HG03575 (cell line): ENCODE data around the gene IL20RA.

ENCODE experiments used
- ATAC-seq: cut with Tn5 transposase; IDR thresholded peaks from one replicate; pipeline ENCODE4 v1.9.1; 2021; ENCODE audit not compliant: unreplicated experiment, insufficient number of reproducible peaks, low FRiP score; ENCODE audit errors: extremely low read depth

IL20RA gene

DNA sequence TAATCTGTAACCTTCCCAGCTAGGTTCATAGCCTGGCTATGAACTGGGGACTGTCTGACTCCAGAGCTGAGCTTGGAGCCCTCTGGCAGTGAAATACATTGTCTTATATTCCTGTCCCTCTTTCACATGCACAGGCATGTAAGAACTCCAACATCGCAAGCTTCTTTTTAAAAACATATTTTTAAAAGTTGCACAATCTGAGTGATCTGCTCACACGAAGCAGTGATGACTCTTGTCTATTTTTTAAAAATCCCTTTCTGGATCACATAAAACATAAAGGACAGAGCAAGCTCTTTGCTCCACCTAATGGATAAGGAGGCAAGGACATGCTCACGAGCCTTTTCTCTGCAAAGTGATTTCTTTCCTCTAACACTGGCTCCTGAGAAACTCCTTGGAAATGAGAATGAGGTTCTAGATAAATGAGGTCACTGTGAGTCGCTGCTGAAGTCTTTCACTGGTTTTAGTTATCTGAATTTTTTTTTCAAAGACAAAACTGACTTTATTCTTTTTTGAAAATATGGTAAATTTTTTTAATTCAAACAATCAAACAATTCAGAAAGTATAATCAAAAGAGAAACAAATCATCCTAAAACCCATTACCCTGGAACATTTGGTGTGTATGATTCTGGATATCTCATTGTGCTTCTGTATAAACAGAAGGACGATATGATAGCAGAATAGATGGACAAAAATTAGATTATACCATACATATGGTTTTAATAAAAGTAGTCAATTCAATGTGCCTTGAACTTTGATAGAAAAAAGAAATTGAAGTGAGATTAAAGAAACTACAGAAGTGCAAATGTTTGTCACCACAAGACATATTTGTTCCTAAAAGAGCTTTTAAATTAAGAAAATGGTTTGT lies 30.8 kb downstream of the IL20RA start:
- ATAC-seq = no peak

DNA sequence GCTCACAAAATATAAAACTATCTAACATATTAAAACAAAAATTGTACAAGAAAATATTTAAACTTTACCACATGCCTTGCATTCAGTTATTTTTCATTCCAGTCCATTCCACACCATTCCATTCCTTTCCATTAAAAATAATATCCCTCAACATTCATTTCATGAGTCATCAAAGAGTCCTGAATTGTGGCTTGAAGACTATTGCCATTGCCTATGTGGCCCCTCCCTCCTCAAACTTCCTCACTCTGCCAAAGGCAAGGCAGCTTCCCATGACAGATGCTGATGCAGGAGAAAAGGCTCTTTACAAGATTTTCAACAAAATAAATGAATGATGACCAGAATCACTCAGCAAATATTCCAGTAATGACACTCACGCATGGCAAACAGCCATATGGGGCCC lies 31.7 kb downstream of the IL20RA start:
- ATAC-seq = no peak

DNA sequence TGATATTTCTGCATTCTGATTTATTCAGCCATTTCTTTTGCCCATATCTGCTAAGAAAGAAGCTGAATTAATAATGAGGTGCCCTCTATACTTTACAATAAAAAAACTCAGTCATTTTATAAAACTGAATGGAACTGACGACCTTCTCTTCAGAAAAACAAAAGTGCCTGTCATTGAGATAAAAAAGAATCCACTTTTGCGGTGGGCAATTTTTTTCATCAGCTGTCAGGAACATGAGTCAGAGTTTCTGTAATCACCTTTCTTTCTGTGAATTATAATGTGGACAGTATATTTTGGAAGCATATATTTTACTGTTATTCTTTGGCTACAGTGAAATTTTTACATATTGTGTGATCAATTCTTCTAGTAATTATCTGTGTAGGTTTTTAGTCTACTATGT lies 33.4 kb downstream of the IL20RA start:
- ATAC-seq = no peak

DNA sequence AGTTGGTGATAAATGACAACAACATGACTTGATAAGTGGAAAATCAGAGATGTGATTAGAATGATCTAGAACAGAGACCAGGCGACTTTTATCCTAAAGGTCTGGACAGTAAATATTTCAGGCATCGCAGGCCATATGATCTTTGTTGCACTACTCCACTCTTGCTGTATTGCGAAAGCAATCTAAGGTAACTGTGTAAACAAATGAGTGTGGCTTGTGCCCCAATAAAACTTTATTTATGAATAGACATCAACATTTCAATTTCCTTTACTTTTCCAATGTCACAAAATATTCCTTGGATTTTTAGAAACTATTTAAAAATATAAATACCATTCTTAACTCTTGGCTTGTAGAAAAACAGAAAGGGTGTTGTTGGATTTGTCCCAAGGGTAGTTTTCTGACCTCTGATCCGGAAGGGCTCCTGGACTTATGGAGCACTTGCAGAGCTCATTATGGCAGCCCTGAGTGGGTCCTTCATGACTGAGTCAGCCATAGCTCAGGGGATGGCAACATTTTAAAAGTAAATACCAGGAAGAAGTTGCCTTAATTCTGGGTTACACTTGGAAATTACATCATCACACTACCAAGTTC lies 34.5 kb downstream of the IL20RA start:
- ATAC-seq = no peak

DNA sequence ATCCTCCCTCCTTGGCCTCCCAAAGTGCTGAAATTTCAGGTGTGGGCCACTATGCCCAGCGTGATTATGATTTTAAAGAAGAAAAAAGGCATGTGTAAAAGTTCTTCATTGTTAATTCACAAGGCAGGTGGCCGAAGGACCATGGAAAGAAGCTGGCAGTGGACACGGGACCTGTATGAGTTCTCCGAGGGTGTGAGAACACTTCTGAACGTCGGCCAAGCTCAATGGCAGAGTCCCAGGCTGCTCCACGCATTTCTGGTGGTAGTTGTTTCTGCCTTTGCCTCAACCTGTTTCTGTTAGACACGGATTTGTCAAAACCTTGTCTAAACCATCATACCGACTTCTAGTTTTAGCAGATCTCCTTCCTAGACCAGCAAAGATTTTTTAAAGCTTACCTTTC lies 36.6 kb downstream of the IL20RA start:
- ATAC-seq = no peak

DNA sequence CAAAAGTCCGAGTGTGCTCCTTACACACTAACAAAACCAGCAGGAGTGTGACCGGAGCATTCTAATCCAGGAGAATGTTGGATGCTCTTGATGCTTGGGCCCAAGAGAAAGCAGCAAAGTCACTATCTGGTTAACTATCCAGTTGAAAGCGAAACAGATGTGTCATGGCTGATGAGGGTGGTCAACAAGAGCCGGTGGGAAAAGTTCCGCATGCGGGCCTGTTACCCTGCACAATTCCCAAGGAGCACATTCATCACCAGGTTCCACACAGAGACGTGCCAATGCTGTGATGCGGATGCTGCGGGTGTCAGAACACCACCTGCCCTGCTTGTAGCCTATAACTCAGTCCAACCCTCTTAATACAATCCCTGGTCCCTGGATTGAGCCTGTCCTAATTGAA lies 38.7 kb downstream of the IL20RA start:
- no peak for ATAC-seq

DNA sequence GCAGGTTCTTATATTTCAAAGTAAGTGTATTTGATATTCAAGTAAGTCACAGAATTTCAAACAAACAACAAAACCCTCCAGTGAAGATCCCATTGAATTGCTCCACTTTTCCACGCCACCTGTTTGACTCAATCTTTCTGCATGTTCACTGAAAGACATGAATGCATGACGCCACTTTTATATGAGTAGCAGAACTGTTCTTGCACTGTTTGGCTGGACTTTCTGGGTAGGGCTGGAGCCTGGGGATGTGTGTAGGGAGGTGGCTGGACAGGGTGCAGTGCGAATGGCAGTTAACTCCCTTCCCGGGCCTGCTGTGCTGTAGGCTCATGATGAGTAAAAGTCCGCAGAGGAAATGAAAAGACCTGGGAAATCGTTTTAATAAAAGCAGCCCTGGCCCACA lies 39.7 kb downstream of the IL20RA start:
- no peak for ATAC-seq

DNA sequence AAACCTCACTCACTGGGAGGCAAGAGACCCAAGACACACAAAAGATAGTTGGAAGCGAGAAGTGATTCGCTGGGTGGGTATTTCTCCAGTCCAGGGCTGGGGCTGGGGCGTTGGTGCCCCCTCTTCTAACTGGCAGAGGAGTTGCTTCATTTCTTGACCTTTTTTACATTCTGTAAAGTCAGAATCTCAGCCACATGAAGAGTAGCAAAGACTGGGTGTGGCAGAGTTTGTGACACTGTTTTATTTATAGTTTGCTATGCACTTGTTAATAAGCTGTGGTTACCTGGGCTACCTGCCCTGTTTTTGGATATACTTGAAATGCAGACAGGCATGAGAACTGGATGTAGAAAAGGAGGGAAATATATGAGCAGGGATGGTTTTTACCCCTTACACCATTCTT lies 42.3 kb downstream of the IL20RA start:
- ATAC-seq = no peak

DNA sequence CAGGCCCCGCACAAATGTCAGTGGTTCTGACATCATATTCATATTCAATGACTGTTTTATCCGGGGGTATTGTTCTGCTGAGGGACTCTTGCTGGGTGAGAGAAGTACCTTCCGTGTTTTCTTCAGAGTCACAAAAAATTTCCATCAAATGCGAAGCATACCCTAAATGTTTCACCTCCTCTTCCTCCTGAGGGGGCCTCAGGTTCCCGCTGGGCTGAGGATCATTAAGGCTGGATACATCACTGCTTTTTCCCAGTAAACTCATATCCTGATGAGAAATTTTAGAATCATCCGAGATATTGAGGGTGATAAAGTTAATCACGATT lies 42.8 kb downstream of the IL20RA start:
- ATAC-seq = no peak

DNA sequence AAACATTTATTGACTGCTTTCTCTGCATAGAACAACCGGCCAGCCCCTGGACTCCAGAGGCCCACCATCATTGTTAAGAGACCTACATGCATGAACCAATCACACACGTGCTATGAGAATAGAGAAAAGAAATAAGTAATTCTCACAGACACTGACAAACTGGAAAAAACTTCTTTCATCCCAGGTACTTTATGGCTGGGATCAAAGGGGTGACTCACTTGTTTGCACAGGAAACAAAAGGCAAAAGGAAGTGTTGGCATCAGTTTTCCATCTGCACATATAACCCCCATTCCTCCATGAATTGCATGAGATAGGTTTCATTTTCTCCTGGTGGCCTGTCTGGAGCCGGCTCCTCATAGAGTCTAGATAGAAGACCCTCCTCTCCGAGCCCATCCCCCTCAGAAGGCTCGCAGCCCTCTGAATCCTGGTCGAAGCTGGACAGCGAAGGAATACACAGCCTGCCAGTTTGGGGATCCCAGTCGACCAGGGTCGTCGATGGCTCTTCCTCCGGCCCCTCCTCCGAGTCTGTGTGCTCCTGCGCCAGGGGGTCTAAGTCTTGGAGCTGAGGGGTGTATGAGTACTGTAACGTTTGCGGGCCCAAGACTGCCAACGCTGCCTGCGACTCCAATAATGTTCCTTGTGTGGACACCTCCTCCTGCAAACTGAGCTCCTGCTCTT lies 43.3 kb downstream of the IL20RA start:
- ATAC-seq = no peak

DNA sequence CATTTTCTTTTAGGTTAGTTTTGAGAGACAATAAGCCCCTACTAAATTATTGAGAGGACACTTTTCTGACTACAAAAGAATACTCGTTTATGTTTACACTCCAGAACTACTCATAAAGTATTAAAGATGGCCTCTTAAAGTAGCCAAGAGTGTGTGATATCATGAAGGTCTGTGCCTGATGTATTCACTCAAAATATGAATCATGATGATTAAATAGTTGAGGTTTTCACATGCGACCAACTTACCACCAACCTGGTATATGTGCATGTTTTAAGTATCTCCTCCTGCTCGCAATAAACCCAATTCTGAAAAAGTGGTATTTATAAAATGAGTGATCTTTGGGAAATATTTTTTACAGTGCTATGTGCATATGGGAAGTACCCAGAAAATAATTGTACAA lies 43.9 kb downstream of the IL20RA start:
- ATAC-seq = no peak

DNA sequence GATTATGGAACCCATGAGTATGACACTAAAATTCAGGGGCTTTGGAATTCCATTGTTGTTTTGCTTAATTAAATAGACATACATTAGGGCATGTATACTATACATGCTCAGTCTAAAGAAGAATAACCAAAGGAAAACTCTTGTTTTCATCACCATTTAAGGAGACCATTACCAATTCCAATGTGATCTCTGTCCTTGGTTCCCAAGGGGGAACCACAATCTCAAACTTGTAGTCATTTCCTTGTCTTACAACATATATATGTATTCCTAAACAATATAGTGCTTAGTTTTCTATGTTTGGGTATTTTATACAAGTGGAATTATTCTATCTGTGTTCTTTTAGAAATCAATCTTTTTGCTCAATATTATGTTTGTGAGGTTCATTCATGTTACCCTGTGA lies 49.2 kb downstream of the IL20RA start:
- no peak for ATAC-seq

DNA sequence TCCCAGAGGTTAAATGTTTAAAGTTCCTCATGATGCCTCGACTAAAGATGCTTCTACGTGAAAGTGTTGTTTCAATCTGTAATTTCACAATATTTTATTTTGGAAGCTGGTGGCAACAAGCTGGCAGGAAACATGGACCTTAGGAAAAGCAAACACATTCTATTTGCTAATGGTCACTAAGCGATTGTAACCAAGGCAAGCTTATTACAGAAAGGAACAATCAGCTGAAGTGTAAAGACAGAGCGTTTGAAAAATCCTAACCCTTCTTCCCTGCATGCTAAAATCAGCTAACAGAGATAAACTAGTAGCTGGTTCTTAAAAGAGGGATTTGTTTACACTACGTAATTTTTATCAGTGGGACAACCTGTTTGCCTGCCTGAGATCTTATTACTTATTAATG lies 50.0 kb downstream of the IL20RA start:
- no peak for ATAC-seq

DNA sequence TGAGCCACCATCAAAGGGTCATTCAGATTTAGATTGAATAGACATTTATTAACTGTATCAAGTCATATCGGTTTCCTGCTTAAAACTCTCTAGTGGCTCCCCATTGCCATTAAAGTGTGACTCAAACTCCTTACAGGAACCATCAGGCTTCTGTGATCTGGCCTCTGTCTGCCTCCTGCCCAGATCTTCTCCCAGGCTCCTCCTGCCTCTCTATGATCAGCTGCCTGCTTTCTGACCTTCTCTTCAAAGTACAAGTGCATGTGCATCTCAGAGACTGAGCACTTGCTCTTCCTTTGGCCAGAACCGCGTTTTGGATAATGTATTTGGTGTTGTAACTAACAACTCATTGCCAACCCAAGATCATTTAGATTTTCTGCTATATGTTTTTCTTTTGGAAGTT lies 52.7 kb downstream of the IL20RA start:
- no peak for ATAC-seq

DNA sequence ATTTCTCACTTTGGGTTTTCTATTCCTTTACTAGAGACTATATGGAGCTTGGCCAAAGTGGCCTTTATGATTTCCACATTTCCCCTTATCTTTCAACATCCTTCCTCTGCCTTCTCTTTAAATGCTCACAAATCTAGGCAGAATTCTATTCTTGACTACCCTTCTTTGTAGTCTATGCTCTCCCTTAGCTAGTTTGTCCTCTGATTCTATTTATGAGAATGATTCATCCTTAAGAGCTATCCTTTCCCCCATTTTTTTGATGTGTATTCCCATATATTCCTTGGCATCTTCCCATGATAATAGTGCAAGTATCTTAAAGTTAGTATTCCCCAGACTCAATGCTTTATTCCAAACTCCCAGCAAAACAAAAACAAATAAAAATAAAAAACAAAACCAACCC lies 53.1 kb downstream of the IL20RA start:
- no peak for ATAC-seq

DNA sequence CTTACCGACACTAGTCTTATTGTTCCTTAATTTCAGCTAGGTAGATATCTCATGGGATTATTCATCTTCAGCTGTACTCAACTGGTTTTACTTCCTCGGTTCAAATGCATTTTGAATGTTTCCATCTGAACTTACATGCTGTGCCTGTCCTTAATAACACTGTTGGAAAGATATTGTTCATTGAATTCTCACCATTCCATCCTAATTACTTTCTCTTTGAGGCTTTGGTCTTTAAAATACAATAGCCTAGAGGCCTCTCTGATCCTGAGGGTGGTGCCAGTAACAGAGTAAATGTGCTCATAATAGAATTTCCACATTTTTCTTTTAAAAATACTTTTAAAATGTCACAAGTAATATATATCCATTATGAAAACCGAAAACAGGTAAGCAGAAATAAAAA lies 54.0 kb downstream of the IL20RA start:
- no peak for ATAC-seq

DNA sequence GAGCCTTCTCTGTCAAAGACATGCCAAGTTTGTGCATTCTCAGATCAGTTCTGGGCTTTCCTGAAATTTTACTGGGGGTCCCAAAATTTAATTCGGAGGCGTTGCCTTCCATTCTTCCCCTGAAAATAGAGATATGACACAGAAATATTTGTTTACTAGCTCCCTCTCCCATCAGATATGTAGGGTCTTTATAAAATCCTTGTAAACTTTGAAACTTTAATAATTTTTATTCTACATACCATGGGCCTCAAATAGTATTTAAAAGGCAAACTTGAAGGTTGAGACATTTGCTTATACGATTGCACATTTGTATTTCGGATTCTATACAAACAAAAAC lies 54.6 kb downstream of the IL20RA start:
- ATAC-seq = no peak

DNA sequence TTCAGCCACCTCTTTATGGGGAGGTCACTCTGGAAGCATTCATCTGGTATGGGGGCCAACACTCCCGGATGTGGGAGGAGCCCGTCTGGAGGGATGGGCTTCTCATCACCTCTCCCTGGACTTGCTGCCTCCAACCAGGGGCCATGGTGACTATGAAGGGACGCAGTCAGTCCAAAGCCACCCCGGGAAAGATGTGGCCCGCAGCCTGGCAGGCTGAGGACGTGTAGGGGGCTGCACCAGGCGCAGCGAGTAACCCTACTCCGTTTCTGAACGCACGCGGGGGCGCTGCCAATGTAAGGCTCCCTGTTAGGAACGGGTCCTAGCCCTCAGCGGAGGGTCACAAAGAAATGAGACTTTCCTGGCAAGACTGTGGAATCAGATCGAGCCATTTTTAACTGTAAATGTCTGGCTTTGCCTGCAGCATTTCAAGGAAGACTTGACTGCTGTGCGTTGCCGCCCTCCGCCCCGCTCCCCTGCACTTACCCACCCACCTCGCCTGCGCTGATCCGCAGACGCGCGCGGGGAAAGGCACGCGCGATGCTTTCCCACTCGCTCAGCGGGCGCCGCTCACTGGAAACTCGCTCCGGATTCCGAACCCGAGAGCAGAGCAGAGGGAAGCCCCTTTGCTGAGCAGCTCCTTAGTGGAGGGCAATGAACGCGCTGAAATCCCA lies 55.1 kb downstream of the IL20RA start:
- no peak for ATAC-seq

DNA sequence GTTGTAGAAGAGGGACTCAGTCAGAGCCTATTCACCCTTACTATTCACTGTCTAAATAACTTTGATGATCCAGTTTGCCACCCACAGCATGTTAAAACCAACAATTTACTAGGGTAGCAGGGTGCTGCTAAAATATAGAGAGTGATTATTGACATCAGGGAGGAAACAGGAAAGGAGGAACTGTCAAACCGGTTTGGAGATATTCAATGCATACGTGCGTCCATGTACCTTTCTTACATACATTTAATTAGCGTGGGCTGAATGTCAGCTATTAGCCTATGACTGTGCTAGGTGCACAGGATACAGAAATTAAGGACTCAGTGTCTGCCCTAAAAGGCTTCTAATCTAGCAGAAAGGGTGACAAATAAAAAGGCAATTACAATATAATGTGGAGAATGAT lies 57.2 kb downstream of the IL20RA start:
- ATAC-seq = no peak

DNA sequence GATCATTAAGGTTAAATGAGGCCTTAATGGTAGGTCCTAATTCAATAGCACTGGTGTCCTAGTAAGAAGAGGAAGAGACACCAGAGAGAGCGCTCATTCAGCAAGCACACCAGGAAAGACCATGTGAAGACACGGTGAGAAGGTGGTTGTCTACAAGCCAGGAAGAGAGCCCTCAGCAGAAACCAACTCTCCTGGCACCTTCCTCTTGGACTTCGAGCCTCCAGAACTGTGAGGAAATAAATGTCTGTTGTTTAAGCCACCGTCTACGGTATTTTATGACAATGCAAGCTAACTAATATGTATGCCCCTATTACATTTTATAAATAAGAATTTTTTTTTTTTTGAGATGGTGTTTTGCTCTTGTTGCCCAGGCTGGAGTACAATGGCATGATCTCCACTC lies 59.3 kb downstream of the IL20RA start:
- ATAC-seq = no peak
